Measurements from ENCODE around the gene PAK1.

The PAK1 gene

DNA sequence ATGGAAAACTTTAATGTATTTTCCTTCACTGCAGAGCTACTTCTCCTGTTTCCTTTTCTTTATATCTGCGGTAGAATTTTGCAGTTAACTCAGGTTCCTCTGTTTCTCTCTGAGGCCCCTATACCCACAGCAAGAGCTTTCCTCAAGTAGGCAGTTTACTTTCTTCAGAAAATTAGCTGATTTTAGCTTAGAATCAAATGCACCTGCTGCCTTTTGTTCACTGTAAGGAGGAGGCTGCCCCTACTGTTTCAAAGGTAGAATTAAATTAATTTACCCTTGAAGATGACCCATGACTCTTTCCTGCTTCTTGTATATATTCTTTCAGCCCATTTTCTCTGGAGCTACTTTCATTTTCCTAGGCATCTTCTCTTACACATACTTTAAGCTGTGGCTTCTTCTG lies 103.7 kb downstream of the PAK1 start:
- no peak for DNase-seq (ENCODE audit: low read depth)

DNA sequence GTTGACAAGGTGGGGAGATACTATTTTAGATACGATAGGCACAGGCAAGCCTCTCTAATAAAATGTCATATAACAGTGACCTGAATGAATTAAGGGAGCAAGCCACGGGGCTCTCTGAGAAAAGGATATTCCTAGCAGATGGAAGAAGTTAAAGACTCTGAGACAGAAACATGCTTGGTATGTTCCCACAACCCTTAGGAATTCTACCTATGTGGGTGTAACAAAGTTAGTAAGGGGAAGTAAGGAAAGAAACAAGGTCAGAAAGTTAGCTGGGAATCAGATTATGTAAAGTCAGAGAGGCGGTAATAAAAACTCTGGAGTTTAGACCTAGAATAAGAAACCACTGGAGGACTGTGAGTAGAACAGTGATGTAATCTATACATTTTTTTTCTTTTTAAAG lies 112.7 kb downstream of the PAK1 start:
- no peak for DNase-seq (ENCODE audit: low read depth)

DNA sequence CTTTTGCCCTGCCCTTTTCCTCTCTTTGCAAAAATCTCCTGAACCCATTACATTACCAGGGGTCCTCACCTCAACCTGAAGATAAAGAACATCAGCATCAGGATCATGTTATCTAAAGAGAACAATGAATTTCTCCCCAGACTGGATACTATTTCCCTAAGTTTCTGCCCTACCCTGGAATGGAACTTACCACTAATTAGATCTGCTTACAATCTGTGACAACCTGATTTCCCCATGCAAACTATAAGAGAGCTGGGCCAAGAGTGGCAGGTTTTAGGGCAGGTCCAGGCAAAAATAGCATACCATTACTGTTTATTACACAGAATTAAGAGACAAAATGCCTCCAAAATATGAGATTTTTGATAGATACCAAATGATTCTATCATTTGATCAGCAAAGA lies 114.4 kb downstream of the PAK1 start:
- DNase-seq (ENCODE audit: low read depth) = no peak

DNA sequence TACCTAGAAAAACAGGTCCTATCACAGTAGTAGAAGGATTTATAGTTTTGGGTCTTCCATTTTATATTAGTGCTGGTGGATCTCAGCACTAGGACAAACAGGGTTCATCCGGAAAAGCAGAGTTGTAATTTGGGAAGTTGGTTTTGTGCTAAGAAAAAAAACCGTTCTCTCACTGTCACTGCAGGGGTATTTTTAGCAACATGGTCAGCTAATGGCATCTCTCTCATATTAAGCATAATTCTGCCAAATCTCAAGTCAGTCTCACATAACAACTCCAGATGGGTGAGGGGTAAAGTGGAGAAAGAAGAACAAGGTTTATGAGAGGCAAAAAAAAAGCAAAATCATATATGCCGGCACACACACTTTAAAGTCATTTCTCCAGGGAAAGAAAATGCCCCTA lies 120.8 kb downstream of the PAK1 start:
- no peak for DNase-seq (ENCODE audit: low read depth)

DNA sequence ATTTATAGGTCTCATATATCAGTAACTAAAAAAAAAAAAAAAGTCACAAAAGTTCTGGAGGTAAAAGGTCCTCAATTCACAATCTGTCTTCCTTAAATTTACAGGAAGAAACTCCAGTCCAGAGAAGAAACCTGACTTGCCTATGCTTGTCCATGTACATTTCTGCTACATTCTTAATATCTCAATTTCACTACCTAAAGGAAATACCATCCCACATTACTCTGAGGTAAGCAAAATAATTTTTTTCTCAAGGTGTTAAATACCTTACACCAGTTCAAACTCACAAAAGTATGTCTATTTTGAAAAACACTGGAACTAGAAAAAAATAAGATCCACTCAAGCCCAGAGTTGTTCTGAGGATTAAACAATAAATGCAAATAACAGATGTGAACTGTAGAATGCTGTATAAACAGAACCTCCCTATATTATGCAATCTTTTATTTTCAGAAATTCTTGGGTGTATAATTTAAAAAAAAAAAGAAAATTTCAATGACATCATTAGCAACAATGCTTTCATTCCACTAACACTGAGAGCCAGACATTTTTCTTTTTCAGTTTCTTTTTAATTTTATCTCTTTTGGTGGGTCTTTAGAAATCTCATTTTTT lies 122.5 kb downstream of the PAK1 start:
- no peak for DNase-seq (ENCODE audit: low read depth)

- DNase-seq (ENCODE audit: low read depth) = no peak
Measured at GRCh38 chr11:77347948-77348347, 125.9 kb downstream of the PAK1 start.

GRCh38 chr11:77346906-77347603 lies 126.8 kb downstream of the PAK1 start:
- no peak for DNase-seq (ENCODE audit: low read depth)

GRCh38 chr11:77345621-77346020 lies 128.3 kb downstream of the PAK1 start:
- no peak for DNase-seq (ENCODE audit: low read depth)

DNA sequence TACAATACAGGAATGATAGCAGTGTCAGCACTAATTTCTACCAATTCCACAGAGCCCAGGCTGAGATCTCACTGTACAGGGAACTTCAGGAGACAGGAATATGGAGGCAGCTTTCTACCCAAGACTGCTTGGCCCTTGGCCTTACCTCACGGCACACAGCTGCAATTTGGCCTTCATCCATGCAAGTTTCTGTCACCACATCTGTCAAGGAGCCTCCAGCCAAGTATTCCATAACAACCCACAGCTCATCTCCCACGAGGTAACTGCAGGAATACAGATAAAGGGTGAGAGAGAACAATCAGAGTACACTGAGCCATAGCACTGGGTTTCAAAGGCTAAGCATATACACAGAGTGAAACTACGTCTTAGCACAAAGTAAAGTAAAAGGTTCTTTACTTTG lies 133.4 kb downstream of the PAK1 start:
- no peak for DNase-seq (ENCODE audit: low read depth)

DNA sequence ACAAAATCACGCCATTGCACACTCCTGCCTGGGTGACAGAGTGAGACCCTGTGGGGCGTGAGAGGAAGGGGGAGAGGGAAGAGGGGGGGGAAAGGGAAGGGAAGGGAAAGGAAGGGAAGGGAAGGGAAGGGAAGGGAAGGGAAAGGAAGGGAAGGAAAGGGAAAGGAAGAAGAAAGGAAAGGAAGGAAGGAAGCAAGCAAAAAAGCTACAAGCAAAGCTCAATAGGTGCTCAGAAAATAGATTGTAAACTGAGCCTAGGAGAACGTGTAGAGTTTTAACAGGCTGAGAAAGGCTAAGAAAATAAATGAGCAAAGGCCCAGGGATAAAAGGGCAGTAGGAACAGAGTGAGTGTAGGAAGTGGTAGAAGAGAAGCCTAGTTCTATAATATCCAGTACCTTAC lies 141.6 kb downstream of the PAK1 start:
- DNase-seq (ENCODE audit: low read depth) = no peak

DNA sequence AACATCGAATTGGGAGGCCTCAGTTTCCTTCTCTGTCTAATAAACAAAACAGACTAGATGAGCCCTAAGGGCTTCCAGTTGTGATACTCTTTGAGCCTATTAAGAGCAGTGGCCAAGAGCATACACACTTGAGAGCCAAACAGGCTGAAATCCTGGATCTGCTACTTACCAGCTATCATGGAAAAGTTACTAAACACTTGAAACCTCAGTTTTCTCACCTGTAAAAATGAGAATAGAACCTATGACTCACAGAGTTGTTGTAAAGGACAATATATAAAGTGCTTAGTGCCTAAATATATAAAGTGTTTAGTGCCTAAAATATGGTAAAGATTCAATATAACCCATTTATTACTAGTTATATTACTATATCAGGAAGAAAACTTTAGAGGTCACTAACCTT lies 148.7 kb downstream of the PAK1 start:
- DNase-seq (ENCODE audit: low read depth) = no peak

DNA sequence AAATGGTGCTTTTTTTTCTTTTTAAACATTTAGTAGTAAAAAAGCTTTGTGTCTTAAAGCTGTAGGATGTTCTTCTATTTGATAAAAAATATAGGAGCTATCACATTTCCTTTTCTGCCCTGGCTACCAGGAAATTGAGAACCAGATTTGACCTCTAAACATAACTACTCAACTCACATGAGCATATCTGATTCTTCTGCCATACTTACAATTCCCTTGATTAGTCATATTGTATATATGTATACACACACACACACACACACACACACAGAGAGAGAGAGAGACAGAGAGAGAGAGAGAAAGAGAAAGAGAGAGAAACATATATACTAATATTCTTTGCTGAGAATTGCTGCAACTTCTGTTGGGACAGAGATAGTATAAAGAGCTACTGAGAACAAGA lies 149.4 kb downstream of the PAK1 start:
- DNase-seq (ENCODE audit: low read depth) = no peak

DNA sequence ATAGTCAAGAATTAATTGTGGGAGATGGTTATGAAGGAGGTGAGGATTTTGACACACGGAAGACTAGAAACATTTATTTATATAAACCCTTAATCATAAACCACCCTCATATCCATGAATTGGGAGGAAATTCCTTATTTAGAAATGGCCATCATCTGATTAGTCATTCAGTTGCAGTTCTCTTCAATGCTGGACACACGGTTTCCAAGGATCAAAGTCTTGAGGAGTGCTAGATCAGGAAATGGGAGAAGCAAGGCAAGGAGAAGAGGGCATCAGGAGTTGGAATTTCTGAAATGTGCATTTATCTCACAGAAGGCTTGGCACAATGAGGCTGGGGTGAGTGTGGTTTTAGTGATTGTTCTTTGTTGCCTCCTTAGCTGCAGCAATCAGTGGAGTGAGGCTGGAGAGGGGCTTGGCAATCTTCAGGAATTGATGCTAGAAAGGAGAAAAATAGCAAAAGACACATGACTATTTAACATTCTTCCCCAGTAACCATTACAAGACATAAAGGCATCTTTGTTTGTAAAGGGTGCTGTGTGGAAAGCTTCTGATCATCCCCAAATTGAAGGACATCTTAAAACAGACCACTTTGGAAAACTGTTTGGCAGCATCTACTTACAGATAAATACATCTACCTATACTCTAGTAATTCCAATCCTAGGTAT lies 150.8 kb downstream of the PAK1 start:
- no peak for DNase-seq (ENCODE audit: low read depth)

DNA sequence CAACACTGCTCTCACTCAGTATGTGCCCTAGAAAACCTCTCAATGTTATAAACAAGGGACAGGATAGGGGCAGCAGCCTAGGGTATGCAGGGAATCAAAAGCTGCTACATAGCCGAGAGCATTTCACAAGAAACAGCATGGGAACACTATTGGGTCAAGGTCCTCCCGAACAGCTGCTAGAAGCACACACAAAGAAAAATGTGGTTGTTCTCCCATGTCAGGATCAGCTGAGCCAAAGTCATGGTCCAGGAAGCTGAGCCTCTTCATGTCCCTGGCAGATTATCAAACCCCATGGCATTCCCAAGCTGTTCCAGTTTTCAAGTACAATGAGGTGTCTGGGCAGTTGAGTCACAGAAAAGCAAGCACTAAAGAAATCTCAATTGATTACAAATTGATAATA lies 151.4 kb downstream of the PAK1 start:
- no peak for DNase-seq (ENCODE audit: low read depth)

GRCh38 chr11:77320351-77320750 lies 153.5 kb downstream of the PAK1 start:
- DNase-seq (ENCODE audit: low read depth) = no peak

DNA sequence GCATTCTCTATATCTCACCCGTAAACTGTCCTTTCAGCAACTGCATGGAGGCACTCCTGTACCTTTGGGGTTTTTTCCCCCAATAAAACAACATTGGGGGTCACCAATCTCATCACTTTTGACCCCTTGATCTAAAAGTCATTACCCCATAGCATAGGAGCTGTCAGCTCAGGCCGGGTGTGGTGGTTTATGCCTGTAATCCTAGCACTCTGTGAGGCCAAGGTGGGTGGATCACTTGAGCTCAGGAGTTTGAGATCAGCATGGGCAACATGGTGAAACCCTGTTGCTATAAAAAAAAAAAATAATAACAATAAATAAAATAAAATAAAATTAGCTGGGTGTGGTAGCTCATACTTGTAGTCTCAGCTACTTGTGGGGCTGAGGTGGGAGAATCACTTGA lies 155.3 kb downstream of the PAK1 start:
- DNase-seq (ENCODE audit: low read depth) = no peak

DNA sequence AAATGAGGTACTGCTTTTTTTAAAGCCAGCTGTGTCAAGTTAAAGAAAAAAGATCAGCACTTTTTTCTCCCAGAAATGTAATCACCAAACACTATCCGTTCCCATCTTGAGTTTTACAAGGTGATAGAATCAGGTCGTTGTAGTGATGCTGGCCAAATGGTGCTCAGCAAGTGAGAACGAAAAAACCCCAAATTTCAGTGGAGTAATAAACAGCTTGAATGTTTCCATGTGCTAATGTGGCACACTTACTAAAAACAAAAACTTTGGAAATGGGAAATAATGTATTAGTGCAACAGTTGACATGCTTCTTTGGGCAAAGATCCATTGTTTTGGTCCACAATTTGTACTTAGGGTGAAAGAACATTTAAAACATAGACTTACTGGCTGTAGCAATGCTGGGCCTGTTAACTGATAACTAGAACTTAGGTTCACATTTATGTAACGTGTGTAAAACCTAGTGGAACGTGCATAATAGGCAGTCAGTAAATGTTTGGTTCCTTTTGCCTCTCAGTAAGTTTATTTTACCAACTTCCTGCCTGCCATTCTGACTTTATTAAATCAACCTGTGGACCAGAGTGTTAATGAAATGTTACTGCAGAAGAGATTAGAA lies 157.1 kb downstream of the PAK1 start:
- no peak for DNase-seq (ENCODE audit: low read depth)

DNA sequence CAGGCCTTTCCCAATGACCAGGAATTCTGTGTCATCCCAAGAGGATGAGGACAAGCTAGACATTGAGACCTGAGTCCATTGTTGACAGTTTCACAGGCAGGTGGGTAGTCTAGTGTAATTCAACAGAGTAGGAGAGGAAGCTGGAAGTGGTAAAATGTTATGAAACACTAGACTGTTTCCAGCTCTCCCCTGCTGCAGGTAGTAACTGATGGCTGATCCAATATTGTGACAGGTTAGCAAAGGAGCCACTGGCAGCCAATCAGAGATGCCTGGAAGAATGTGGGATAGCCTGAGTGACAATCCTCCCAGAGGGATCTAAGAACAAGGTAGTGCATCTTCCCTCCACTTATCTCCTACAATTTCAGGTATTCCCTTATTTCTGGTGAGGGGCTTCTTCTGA lies 161.8 kb downstream of the PAK1 start:
- no peak for DNase-seq (ENCODE audit: low read depth)

DNA sequence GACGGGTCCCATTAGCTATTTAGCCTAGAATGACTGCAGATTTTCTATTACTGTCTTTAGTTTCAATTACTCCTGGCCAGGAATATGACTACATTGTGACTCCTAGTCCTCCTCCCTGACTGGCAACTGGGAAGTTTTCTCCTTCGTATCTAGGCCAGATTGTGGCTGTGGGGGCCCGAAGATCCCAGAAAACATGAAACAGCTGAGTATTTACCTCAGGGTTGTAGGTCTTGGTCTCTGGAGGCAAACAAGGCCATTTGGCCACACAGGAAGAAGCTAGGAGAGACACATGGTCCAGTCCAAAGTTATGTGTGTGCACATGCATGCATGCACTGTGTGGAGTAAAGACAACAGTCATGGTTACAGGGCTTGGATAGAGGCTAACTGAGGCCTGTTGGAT lies 162.2 kb downstream of the PAK1 start:
- DNase-seq (ENCODE audit: low read depth) = no peak

GRCh38 chr11:77310721-77311120 lies 163.2 kb downstream of the PAK1 start:
- DNase-seq (ENCODE audit: low read depth) = no peak

- DNase-seq (ENCODE audit: low read depth) = no peak
Measured at GRCh38 chr11:77309401-77310085, 164.4 kb downstream of the PAK1 start.

DNA sequence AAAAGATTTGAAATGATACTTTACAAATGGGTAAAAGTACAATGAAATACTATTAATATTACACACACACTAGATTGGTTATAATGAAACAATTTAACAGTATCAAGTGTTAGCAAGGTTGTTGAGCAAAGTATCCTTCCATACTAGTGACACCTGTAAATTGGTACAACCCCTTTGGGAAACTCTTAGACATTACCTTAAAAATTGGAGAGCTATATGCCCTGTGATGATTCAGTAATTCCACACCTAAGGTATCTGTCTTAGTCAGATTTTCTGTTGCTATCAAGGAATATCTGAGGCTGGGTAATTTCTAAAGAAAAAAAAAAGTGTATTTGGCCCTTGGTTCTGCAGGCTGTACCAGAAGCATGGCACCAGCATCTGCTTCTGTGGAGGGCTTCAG lies 165.1 kb downstream of the PAK1 start:
- no peak for DNase-seq (ENCODE audit: low read depth)

DNA sequence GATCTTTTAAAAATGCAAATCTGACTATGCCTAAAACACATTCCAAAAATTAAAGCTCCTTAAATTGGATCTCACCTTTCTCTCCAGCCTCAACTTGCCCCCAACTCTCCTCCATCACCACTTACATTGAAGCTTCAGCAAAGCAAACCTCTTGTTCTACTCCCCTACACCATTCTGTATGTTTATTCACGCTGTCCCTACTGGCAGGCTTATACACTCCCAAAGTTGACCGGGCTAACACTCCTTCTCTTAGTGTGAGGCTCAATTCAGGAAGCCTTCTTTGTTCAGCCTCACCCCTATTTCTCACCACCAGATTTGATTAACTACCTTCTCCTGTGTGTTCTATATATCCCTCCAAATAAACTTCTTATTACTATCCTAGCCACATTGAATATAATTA lies 170.6 kb downstream of the PAK1 start:
- no peak for DNase-seq (ENCODE audit: low read depth)

Measured in stimulated activated CD8-positive, alpha-beta memory T cell treated with anti-CD3 and anti-CD28 coated beads, Interleukin-12 subunit alpha, Interleukin-12 subunit beta, amount 100 ng/mL, for 1 hour (primary cell).